ENCODE data around the gene EREG. TPM values are rescaled to one million over a fixed set of nuclear protein-coding genes. Genes with fewer than 3 reads are reported as not detected.

The EREG gene
- total RNA-seq, 4 donors from 2014 or later, result 1.2 to 4.0 (median 4.0) TPM; not detected in 1

DNA sequence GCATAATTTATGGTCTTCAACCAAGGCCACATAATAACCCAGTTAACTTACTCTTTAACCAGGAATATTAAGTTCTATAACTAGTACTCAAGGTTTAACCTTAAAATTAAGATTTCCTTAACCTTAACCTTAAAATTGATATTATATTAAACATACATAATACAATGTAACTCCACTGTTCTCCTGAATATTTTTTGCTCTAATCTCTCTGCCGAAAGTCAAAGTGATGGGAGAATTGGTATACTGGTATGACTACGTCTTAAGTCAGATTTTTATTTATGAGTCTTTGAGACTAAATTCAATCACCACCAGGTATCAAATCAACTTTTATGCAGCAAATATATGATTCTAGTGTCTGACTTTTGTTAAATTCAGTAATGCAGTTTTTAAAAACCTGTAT is 22.8 kb downstream of the EREG start:
- WGBS, 2 donors (ENCODE audit: low coverage in 1 of 2), result 97 to 100% methylated on average over 2 of the region's 2 CpGs
- no peak for DNase-seq
- intact Hi-C loops (cut with DNase I; ENCODE audit: low total_unique reads), result no loop called here

DNA sequence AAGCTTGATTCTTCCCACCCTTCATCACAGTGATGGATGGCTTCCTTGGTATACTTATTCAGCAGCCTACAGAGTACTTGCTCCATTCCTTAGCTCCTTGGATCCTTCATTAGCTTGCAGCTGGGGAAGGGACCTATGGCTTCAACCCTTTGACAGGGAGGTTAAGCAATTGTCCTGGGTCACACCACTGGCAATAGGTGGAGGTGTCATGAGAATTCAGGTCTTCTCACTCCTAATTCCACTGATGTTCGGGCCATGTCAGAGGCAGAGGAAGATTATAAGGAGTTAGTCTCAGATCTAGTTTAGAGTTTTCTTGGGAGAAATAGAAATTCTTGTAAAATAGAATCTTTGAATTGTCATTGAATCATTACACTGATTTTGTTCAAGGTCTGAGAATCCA is 24.5 kb downstream of the EREG start:
- intact Hi-C loops (cut with DNase I; ENCODE audit: low total_unique reads), result no loop called here
- TF ChIP-seq EP300 (IDR thresholded peaks at IDR 0.05; ENCODE audit: low read depth), result no peak
- TF ChIP-seq POLR2AphosphoS5 (IDR thresholded peaks at IDR 0.05), result no peak
- TF ChIP-seq, protein P1, sequence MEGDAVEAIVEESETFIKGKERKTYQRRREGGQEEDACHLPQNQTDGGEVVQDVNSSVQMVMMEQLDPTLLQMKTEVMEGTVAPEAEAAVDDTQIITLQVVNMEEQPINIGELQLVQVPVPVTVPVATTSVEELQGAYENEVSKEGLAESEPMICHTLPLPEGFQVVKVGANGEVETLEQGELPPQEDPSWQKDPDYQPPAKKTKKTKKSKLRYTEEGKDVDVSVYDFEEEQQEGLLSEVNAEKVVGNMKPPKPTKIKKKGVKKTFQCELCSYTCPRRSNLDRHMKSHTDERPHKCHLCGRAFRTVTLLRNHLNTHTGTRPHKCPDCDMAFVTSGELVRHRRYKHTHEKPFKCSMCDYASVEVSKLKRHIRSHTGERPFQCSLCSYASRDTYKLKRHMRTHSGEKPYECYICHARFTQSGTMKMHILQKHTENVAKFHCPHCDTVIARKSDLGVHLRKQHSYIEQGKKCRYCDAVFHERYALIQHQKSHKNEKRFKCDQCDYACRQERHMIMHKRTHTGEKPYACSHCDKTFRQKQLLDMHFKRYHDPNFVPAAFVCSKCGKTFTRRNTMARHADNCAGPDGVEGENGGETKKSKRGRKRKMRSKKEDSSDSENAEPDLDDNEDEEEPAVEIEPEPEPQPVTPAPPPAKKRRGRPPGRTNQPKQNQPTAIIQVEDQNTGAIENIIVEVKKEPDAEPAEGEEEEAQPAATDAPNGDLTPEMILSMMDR (IDR thresholded peaks at IDR 0.05), result no peak
- Histone ChIP-seq H3K4me3 (no peak overlapping the region), H3K9me3 (no peaks in the 10 kb centered on the region), H3K4me1 (peaks cover 0 to 2% (median 0%) of the 10 kb centered on the region in 4 donors), H3K27me3 (no peaks in the 10 kb centered on the region), H3K27ac (no peak overlapping the region), H3K36me3 (no peaks in the 10 kb centered on the region)
- DNase-seq, result no peak
- in situ Hi-C loops (cut with MboI; ENCODE audit: low pct_ligation_motif_present in 1 of 4, low pct_unique_long_range_greater_than_20kb in 1 of 4, low sequenced_read_pairs in 3 of 4), result loop anchor here in 1 of 4 donors (10.0 kb wide), 1 partner anchor 285 kb away; no protein-coding TSS in a partner anchor
- WGBS, 2 donors (ENCODE audit: low coverage in 1 of 2), result 91 to 100% methylated on average over 1 of the region's 1 CpG

More for the DNA sequence above, 22.8 kb downstream of the EREG start:
- H3K27me3 ChIP-seq, result no peaks in the 10 kb centered on the region
- no peaks in the 10 kb centered on the region for H3K9me3 ChIP-seq
- in situ Hi-C loops (cut with MboI; ENCODE audit: low pct_ligation_motif_present in 1 of 4, low pct_unique_long_range_greater_than_20kb in 1 of 4, low sequenced_read_pairs in 3 of 4), result loop anchor here in 1 of 4 donors (10.0 kb wide), 1 partner anchor 287 kb away; no protein-coding TSS in a partner anchor
- H3K4me1 ChIP-seq, result no peaks in the 10 kb centered on the region
- no peak for TF ChIP-seq POLR2A (IDR thresholded peaks at IDR 0.05)
- no peak for TF ChIP-seq EP300 (IDR thresholded peaks at IDR 0.05; ENCODE audit: low read depth)
- no peak for TF ChIP-seq POLR2AphosphoS5 (IDR thresholded peaks at IDR 0.05)
- H3K27ac ChIP-seq, result no peak overlapping the region
- no peaks in the 10 kb centered on the region for H3K36me3 ChIP-seq
- no peak overlapping the region for H3K4me3 ChIP-seq

GRCh38 chr4:74390677-74391076 is 25.7 kb downstream of the EREG start:
- no peak overlapping the region for H3K4me3 ChIP-seq
- WGBS, 2 donors (ENCODE audit: low coverage in 1 of 2), result 90 to 94% methylated on average over 2 of the region's 2 CpGs
- H3K27me3 ChIP-seq, result no peaks in the 10 kb centered on the region
- intact Hi-C loops (cut with DNase I; ENCODE audit: low total_unique reads) (no loop called here), in situ Hi-C loops (cut with MboI; ENCODE audit: low pct_ligation_motif_present in 1 of 4, low pct_unique_long_range_greater_than_20kb in 1 of 4, low sequenced_read_pairs in 3 of 4) (no loop called here)
- TF ChIP-seq, protein P1 (IDR thresholded peaks at IDR 0.05), result no peak
- TF ChIP-seq EP300 (IDR thresholded peaks at IDR 0.05; ENCODE audit: low read depth) (no peak), POLR2AphosphoS5 (IDR thresholded peaks at IDR 0.05) (no peak), POLR2A (IDR thresholded peaks at IDR 0.05) (no peak)
- H3K4me1 ChIP-seq, result peaks cover 0 to 12% (median 3%) of the 10 kb centered on the region in 4 donors
- H3K27ac ChIP-seq, result no peak overlapping the region
- no peak for DNase-seq
- no peaks in the 10 kb centered on the region for H3K9me3 ChIP-seq
- no peaks in the 10 kb centered on the region for H3K36me3 ChIP-seq

DNA sequence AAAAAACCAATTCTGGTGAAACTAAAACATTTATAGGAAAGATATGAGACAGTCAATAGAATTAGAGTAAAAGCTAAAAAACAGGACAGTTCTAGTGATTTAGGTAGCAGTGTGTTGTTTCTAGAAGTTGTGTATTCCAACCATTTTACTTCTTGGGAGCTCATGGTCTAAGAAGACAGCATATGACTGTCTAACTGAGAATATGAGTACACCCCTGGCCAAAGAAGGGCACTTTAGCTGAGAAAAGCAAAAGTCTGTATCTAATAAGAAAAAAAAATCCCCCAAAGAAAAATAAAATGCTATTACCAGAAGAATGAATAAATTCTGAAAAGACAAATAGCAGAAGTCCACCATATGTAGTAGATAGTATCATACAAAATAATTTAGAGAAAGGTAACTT is 26.4 kb downstream of the EREG start:
- Histone ChIP-seq H3K36me3 (no peaks in the 10 kb centered on the region), H3K4me1 (peaks cover 0 to 13% (median 4%) of the 10 kb centered on the region in 4 donors), H3K27ac (no peak overlapping the region), H3K9me3 (no peaks in the 10 kb centered on the region), H3K27me3 (no peaks in the 10 kb centered on the region), H3K4me3 (no peak overlapping the region)
- TF ChIP-seq, protein P1 (IDR thresholded peaks at IDR 0.05), result no peak
- intact Hi-C loops (cut with DNase I; ENCODE audit: low total_unique reads) (no loop called here), in situ Hi-C loops (cut with MboI; ENCODE audit: low pct_ligation_motif_present in 1 of 4, low pct_unique_long_range_greater_than_20kb in 1 of 4, low sequenced_read_pairs in 3 of 4) (no loop called here)
- DNase-seq, result no peak

DNA sequence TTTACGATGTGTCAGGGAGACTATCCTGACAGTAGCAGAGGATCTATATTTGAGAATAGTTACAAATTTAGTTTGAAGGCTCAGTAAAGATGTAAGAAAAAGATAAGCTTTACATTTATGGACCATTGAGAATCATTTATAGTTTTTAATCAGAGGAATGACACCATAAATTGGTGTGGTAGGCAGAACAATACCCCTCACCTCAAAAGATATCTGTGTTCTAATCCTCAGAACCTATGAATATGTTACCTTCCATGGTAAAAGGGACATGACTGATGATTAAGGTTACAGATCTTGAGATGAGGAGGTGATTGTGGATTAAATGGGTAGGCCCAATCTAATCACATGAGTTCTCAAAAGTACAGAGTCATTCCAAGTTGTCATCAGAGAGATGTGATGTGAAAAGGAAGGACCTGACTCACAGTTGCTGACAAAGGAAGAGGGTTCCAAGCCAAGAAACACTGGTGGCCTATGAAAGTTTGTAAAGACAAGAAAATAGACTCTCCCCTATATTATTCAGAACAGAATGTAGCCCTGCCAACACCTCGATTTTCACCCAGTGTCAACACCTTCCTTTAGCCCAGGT is 27.0 kb downstream of the EREG start:
- Histone ChIP-seq H3K4me3 (no peak overlapping the region), H3K27me3 (no peaks in the 10 kb centered on the region), H3K27ac (no peak overlapping the region), H3K9me3 (no peaks in the 10 kb centered on the region), H3K36me3 (no peaks in the 10 kb centered on the region), H3K4me1 (peaks cover 0 to 13% (median 4%) of the 10 kb centered on the region in 4 donors)
- in situ Hi-C loops (cut with MboI; ENCODE audit: low pct_ligation_motif_present in 1 of 4, low pct_unique_long_range_greater_than_20kb in 1 of 4, low sequenced_read_pairs in 3 of 4), result no loop called here
- intact Hi-C loops (cut with DNase I; ENCODE audit: low total_unique reads), result no loop called here
- 86 to 100% methylated on average over 2 of the region's 2 CpGs for WGBS, 2 donors (ENCODE audit: low coverage in 1 of 2)
- TF ChIP-seq, protein P1 (IDR thresholded peaks at IDR 0.05), result no peak
- no peak for DNase-seq
